Measurements from ENCODE around the gene RNF169.

- TF ChIP-seq CTCF (IDR thresholded peaks at IDR 0.05) (no peak), POLR2A (IDR thresholded peaks at IDR 0.05) (no peak), EP300 (IDR thresholded peaks at IDR 0.05) (no peak), POLR2AphosphoS5 (IDR thresholded peaks at IDR 0.05) (no peak)
Measured at GRCh38 chr11:74863410-74863809, 114.8 kb downstream of the RNF169 start.

Measured in suprapubic skin (tissue), 4 donors.